HepG2 (cell line): ENCODE data around the gene PGC. TPM values are rescaled to one million over a fixed set of nuclear protein-coding genes. Genes with fewer than 3 reads are reported as not detected.
A peak's percentile ranks its signal among the peaks of the same experiment; 100 is the strongest.

Experiments
- CCAR2 ChIP-seq: fragments of 200-400 bp; formaldehyde crosslinking; optimal IDR thresholded peaks from 2 replicates; pipeline ENCODE3; 2018; ENCODE audit warnings: low read depth, mild to moderate bottlenecking, low read length, moderate library complexity
- EP300 ChIP-seq, 3 experiments: sonication (generic) in 1 of 3; formaldehyde crosslinking in 1 of 3; IDR thresholded peaks; 2 replicates each; pipeline versions ENCODE4 v1.5.1 to v1.6.1; 2011 to 2020; ENCODE audit warnings: low read depth in 2 of 3, low read length in 2 of 3, borderline replicate concordance in 1 of 3, improper control_type of control experiment in 1 of 3, mild to moderate bottlenecking in 1 of 3, missing genetic modification reagents in 1 of 3, moderate library complexity in 1 of 3
- HNRNPL ChIP-seq: fragments of 200-400 bp; formaldehyde crosslinking; IDR thresholded peaks from 2 replicates; pipeline ENCODE4 v1.6.1; 2017; ENCODE audit warnings: mild to moderate bottlenecking, low read depth, low read length
- HOXA9 ChIP-seq: sonication (generic); formaldehyde crosslinking; IDR thresholded peaks from 2 replicates; pipeline ENCODE4 v1.8.1; 2022; ENCODE audit warnings: missing genetic modification reagents, mild to moderate bottlenecking, moderate library complexity, borderline replicate concordance
- POGK ChIP-seq: sonication (generic); formaldehyde crosslinking; conservative IDR thresholded peaks from 2 replicates; pipeline ENCODE4 v1.8.0; 2022; ENCODE audit warnings: mild to moderate bottlenecking, moderate library complexity, missing genetic modification reagents
- STAT5B ChIP-seq: sonication (generic); formaldehyde crosslinking; IDR thresholded peaks from 2 replicates; pipeline ENCODE4 v1.4.0; 2020; ENCODE audit warnings: missing genetic modification reagents
- TCF7L2 ChIP-seq: IDR thresholded peaks from 2 replicates; pipeline ENCODE4 v1.6.1; 2011; ENCODE audit warnings: mild to moderate bottlenecking, low read depth, low read length, moderate library complexity
- THRA ChIP-seq: sonication (generic); formaldehyde crosslinking; IDR thresholded peaks from 2 replicates; pipeline ENCODE4 v1.4.0; 2020; ENCODE audit warnings: missing genetic modification reagents, borderline replicate concordance
- ZBTB25 ChIP-seq: IDR thresholded peaks from 2 replicates; pipeline ENCODE4 v1.6.1; 2018; ENCODE audit warnings: missing genetic modification reagents
- ZC3H13 ChIP-seq: sonication (generic); formaldehyde crosslinking; IDR thresholded peaks from 2 replicates; pipeline ENCODE4 v1.8.1; 2023; ENCODE audit warnings: mild to moderate bottlenecking, missing genetic modification reagents, moderate library complexity
- ZFP82 ChIP-seq: sonication (generic); formaldehyde crosslinking; IDR thresholded peaks from 2 replicates; pipeline ENCODE4 v1.5.1; 2020; ENCODE audit warnings: mild to moderate bottlenecking, missing genetic modification reagents, borderline replicate concordance
- ZMYM4 ChIP-seq: sonication (generic); formaldehyde crosslinking; IDR thresholded peaks from 2 replicates; pipeline ENCODE4 v1.8.1; 2023; ENCODE audit warnings: mild to moderate bottlenecking, missing genetic modification reagents
- ZNF10 ChIP-seq: sonication (generic); formaldehyde crosslinking; IDR thresholded peaks from 2 replicates; pipeline ENCODE4 v1.4.0; 2020; ENCODE audit warnings: mild to moderate bottlenecking, low read depth, missing genetic modification reagents, borderline replicate concordance
- ZNF546 ChIP-seq: sonication (generic); formaldehyde crosslinking; conservative IDR thresholded peaks from 2 replicates; pipeline ENCODE4 v1.8.1; 2023; ENCODE audit warnings: mild to moderate bottlenecking, missing genetic modification reagents
- ZNF713 ChIP-seq: sonication (generic); formaldehyde crosslinking; IDR thresholded peaks from 2 replicates; pipeline ENCODE4 v1.4.0; 2020; ENCODE audit warnings: mild to moderate bottlenecking, missing genetic modification reagents
- ZSCAN30 ChIP-seq: sonication (generic); formaldehyde crosslinking; IDR thresholded peaks from 2 replicates; pipeline ENCODE4 v1.5.0; 2020; ENCODE audit warnings: mild to moderate bottlenecking, missing genetic modification reagents
- polyA plus RNA-seq, 8 experiments: library from polyadenylated mRNA; depleted of rRNA in 3 of 8; stranded (reverse) in 7 of 8; unstranded in 1 of 8; fragments of >200 nt; fragmentation: Illumina TruSeq in 4 of 8; extraction: Trizol in 4 of 8; gene quantifications; 2 replicates each; pipeline versions ENCODE4 v1.2.1 to v1.2.3, GENCODE V29; 2011 to 2016; ENCODE audit warnings: low read depth in 4 of 8, missing spikeins in 1 of 8, mixed read lengths in 1 of 8; ENCODE audit not compliant: insufficient read depth in 1 of 8
- total RNA-seq, 5 experiments: library from RNA; depleted of rRNA; stranded (reverse); fragments of >200 nt; fragmentation: Illumina TruSeq; extraction: Trizol; gene quantifications; 2 replicates each; pipeline ENCODE4 v1.2.3, GENCODE V29; 2016; ENCODE audit warnings: low read depth in 1 of 5
- TF ChIP-seq, protein P1 (sequence below), 2 experiments: sonication (generic) in 1 of 2; formaldehyde crosslinking in 1 of 2; IDR thresholded peaks; 2 replicates each; pipeline versions ENCODE4 v1.6.1 to v1.9.0; 2014 to 2022; ENCODE audit warnings: antibody characterized with exemption in 1 of 2, borderline replicate concordance in 1 of 2, inconsistent platforms in 1 of 2, low read depth in 1 of 2, missing genetic modification reagents in 1 of 2

Gene PGC
- total and polyA plus RNA-seq, 2 of the 13 experiments (the other 11 are each of a cell fraction or from before 2014, with no cell fraction given) = 426 to 502 TPM

DNA sequence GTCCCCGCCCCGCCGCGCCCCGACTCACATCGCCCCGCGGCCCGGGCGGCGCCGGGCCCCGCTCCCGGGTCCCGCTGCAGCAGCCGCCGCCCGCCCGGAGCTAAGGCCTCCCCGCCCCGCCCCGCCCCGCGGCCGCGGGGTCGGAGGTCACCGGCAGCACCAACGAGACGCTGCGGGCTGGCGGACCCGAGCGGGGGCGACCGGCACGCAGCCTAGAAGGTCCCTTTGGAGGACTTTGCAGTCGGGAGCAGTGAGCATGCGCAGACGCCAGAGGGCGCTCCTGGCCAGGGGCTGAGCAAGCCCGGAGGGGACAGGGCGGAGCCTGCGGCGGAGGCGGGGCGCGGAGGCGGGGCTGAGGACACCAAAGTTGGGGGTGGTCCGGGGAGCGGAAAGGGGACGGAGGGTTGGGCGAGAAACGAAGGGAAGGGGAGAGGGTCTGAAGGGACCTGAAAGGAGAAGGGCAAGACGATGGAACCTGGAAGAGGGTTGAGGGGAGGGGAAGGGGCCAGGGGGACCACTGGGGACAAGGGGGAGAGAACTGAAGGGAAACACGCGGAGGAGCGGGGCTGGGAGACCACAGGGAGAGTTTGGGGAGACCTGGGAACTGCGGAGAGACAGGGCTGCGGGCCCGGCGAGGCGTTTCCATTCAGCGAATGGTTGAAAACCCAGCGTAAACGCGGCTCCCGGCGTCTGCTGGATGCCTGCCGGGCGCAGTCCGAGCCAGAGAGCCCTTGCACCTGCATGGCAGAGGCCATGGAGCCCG, 32.8 kb upstream of the PGC start, which contains the start of gene FRS3 (continued):
- TF ChIP-seq ZNF546 (CRISPR knock-in tag) (peak; percentile 74; the same call in 1 of the 2 replicates), ZC3H13 (CRISPR knock-in tag) (peak; percentile 35; the same call in 1 of the 2 replicates), CCAR2 (peak; percentile 79), POGK (peak; percentile 98), EP300 (IDR thresholded peaks at IDR 0.05; ENCODE audit: low read depth in 2 of 2, low read length in 2 of 2) (peak; percentile 61 to 75; a peak in 3 of 4 replicates), EP300 (CRISPR knock-in tag; IDR thresholded peaks at IDR 0.05; ENCODE audit: borderline replicate concordance) (peak; percentile 26; the same call in 1 of the 2 replicates), ZNF10 (CRISPR knock-in tag) (no peak), TCF7L2 (no peak), ZSCAN30 (CRISPR knock-in tag) (no peak), THRA (peak; percentile 63), ZBTB25 (CRISPR knock-in tag) (peak; percentile 99), STAT5B (CRISPR knock-in tag) (0 out of 2 replicates have a peak, but pooled peaks have one; percentile 63), HNRNPL (no peak), ZNF713 (CRISPR knock-in tag) (peak; percentile 88; the same call in 1 of the 2 replicates), ZFP82 (no peak), ZMYM4 (CRISPR knock-in tag) (peak; percentile 81), HOXA9 (CRISPR knock-in tag) (no peak)
- TF ChIP-seq, protein P1, sequence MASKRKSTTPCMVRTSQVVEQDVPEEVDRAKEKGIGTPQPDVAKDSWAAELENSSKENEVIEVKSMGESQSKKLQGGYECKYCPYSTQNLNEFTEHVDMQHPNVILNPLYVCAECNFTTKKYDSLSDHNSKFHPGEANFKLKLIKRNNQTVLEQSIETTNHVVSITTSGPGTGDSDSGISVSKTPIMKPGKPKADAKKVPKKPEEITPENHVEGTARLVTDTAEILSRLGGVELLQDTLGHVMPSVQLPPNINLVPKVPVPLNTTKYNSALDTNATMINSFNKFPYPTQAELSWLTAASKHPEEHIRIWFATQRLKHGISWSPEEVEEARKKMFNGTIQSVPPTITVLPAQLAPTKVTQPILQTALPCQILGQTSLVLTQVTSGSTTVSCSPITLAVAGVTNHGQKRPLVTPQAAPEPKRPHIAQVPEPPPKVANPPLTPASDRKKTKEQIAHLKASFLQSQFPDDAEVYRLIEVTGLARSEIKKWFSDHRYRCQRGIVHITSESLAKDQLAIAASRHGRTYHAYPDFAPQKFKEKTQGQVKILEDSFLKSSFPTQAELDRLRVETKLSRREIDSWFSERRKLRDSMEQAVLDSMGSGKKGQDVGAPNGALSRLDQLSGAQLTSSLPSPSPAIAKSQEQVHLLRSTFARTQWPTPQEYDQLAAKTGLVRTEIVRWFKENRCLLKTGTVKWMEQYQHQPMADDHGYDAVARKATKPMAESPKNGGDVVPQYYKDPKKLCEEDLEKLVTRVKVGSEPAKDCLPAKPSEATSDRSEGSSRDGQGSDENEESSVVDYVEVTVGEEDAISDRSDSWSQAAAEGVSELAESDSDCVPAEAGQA (IDR thresholded peaks at IDR 0.05; ENCODE audit: low read depth) = 0 out of 2 replicates have a peak, but pooled peaks have one; percentile 70
- TF ChIP-seq, protein P1 (CRISPR knock-in tag; IDR thresholded peaks at IDR 0.05; ENCODE audit: borderline replicate concordance) = no peak
